HepG2 (cell line): ENCODE measurements around the gene UBASH3A. TPM values are rescaled to one million over a fixed set of nuclear protein-coding genes. Genes with fewer than 3 reads are reported as not detected.

Experiments
- ATAC-seq: fragments of 200-7000 bp; cut with Tn5 transposase; 3 replicates; pipeline ENCODE4 v1.9.1; 2020; ENCODE audit warnings: mild to moderate bottlenecking, moderate library complexity
- BruUV-seq: library from RNA; stranded (reverse); fragments of 400-500 nt; replicated peaks from 2 replicates; lab custom pipeline; 2021; lab: Mats Ljungman, UMichigan
- CTCF ChIA-PET: fragments of 300-600 bp; formaldehyde crosslinking; extraction: SDS; loops from one replicate; lab custom pipeline; 2021; ENCODE audit warnings: low total read pairs, inconsistent platforms, low intra/inter-chr PET ratio; lab: Yijun Ruan, JAX
- POLR2A ChIA-PET: fragments of 350-600 bp; sonication (Branson Sonifier 250); formaldehyde crosslinking; loops from one replicate; lab custom pipeline; 2020; ENCODE audit warnings: antibody characterized with exemption, inconsistent platforms; lab: Yijun Ruan, JAX
- DNase-seq: peaks from one replicate; pipeline ENCODE4 v3.0.0-alpha.2; 2015; ENCODE audit warnings: low spot score
- FAIRE-seq: peaks from 3 replicates; lab custom pipeline; 2011; peaks lifted over from hg19 to GRCh38; lab: Jason Lieb, UNC
- H2AFZ ChIP-seq: one replicate; pipeline ENCODE4 v1.6.1; 2011; ENCODE audit warnings: low read length, inconsistent platforms
- H3K27ac ChIP-seq: fragments of 300-600 bp; 3 replicates; pipeline ENCODE4 v1.8.0; 2011; ENCODE audit warnings: mixed run types, mild to moderate bottlenecking, mixed read lengths, low read length, inconsistent platforms; ENCODE audit not compliant: insufficient read depth; ENCODE audit errors: extremely low read length
- H3K27me3 ChIP-seq, 2 experiments: fragments of 200-600 bp in 1 of 2; 2 replicates in 1 of 2; 3 replicates in 1 of 2; pipeline versions ENCODE4 v1.6.0 to v1.8.0; 2011; ENCODE audit warnings: low read length in 2 of 2, mild to moderate bottlenecking in 2 of 2, moderate library complexity in 2 of 2, inconsistent platforms in 1 of 2; ENCODE audit not compliant: insufficient read depth in 2 of 2, control insufficient read depth in 1 of 2
- H3K36me3 ChIP-seq, 2 experiments: fragments of 200-600 bp in 1 of 2; replicated peaks in 1 of 2; 2 replicates in 1 of 2; 3 replicates in 1 of 2; pipeline versions ENCODE4 v1.5.1 to v1.8.0; 2011; ENCODE audit warnings: low read length in 2 of 2, inconsistent platforms in 1 of 2; ENCODE audit not compliant: insufficient read depth in 2 of 2, control insufficient read depth in 1 of 2
- H3K4me1 ChIP-seq: 2 replicates; pipeline ENCODE4 v1.5.1; 2012; ENCODE audit warnings: low read length, inconsistent platforms; ENCODE audit not compliant: insufficient read depth
- H3K4me2 ChIP-seq: 2 replicates; pipeline ENCODE4 v1.6.0; 2011; ENCODE audit warnings: low read depth, low read length, inconsistent platforms
- H3K4me3 ChIP-seq, 3 experiments: fragments of 200-600 bp in 1 of 3; sonication (generic), shearing (Covaris generic) in 1 of 3; replicated peaks in 1 of 3; 2 replicates each; pipeline ENCODE4 v1.5.1; 2011 to 2016; ENCODE audit warnings: low read length in 3 of 3, inconsistent platforms in 2 of 3, low read depth in 2 of 3, mild to moderate bottlenecking in 2 of 3, control low read depth in 1 of 3, mixed read lengths in 1 of 3; ENCODE audit not compliant: insufficient read depth in 1 of 3
- H3K79me2 ChIP-seq: one replicate; pipeline ENCODE4 v1.6.1; 2011; ENCODE audit warnings: low read length, inconsistent platforms; ENCODE audit not compliant: insufficient read depth
- H3K9ac ChIP-seq: 2 replicates; pipeline ENCODE4 v1.6.0; 2011; ENCODE audit warnings: mild to moderate bottlenecking, low read depth, low read length, inconsistent platforms; ENCODE audit not compliant: insufficient read depth
- H3K9me3 ChIP-seq: 2 replicates; pipeline ENCODE4 v1.5.1; 2012; ENCODE audit warnings: mild to moderate bottlenecking, low read length
- H4K20me1 ChIP-seq: 2 replicates; pipeline ENCODE4 v1.6.0; 2011; ENCODE audit warnings: inconsistent platforms, mild to moderate bottlenecking, low read length, moderate library complexity; ENCODE audit not compliant: insufficient read depth
- CHCHD3 ChIP-seq: sonication (generic); formaldehyde crosslinking; IDR thresholded peaks from 2 replicates; pipeline ENCODE4 v1.8.0; 2022; ENCODE audit warnings: mild to moderate bottlenecking, missing genetic modification reagents, moderate library complexity
- CREB3 ChIP-seq: sonication (generic); formaldehyde crosslinking; IDR thresholded peaks from 2 replicates; pipeline ENCODE4 v1.5.0; 2020; ENCODE audit warnings: missing genetic modification reagents
- GATAD2A ChIP-seq: IDR thresholded peaks from 2 replicates; pipeline ENCODE4 v1.6.1; 2016
- GPBP1L1 ChIP-seq: sonication (generic); formaldehyde crosslinking; IDR thresholded peaks from 2 replicates; pipeline ENCODE4 v1.5.0; 2020; ENCODE audit warnings: mild to moderate bottlenecking, missing genetic modification reagents
- HHEX ChIP-seq: IDR thresholded peaks from 2 replicates; pipeline ENCODE4 v1.6.1; 2016; ENCODE audit warnings: control low read depth
- MAFK ChIP-seq, 2 experiments: IDR thresholded peaks in 1 of 2; conservative IDR thresholded peaks in 1 of 2; 2 replicates each; pipeline ENCODE4 v1.6.1; 2011; ENCODE audit warnings: improper control_type of control experiment in 2 of 2, low read length in 2 of 2
- MLLT10 ChIP-seq: sonication (generic); formaldehyde crosslinking; IDR thresholded peaks from 2 replicates; pipeline ENCODE4 v1.4.0; 2020; ENCODE audit warnings: missing genetic modification reagents
- MXD4 ChIP-seq: IDR thresholded peaks from 2 replicates; pipeline ENCODE4 v1.6.1; 2016; ENCODE audit warnings: mild to moderate bottlenecking, missing biosample characterization, missing genetic modification reagents
- NFE2 ChIP-seq: sonication (generic); formaldehyde crosslinking; IDR thresholded peaks from 2 replicates; pipeline ENCODE4 v1.4.0; 2020; ENCODE audit warnings: missing genetic modification reagents
- RFX5 ChIP-seq: IDR thresholded peaks from 2 replicates; pipeline ENCODE4 v1.6.1; 2011; ENCODE audit warnings: low read depth, low read length, improper control_type of control experiment
- SOX6 ChIP-seq, 2 experiments: fragments of 450-650 bp in 1 of 2; sonication (generic) in 1 of 2; formaldehyde crosslinking in 1 of 2; IDR thresholded peaks; 2 replicates each; pipeline versions ENCODE4 v1.4.0 to v1.6.1; 2017 to 2020; ENCODE audit warnings: antibody characterized with exemption in 1 of 2, mild to moderate bottlenecking in 1 of 2, missing genetic modification reagents in 1 of 2
- SP2 ChIP-seq: sonication (generic); formaldehyde crosslinking; IDR thresholded peaks from 2 replicates; pipeline ENCODE4 v1.5.1; 2020; ENCODE audit warnings: mild to moderate bottlenecking, missing genetic modification reagents
- SP4 ChIP-seq: sonication (generic); formaldehyde crosslinking; IDR thresholded peaks from 2 replicates; pipeline ENCODE4 v1.8.1; 2023; ENCODE audit warnings: mild to moderate bottlenecking, missing genetic modification reagents
- TRIM24 ChIP-seq: sonication (generic); formaldehyde crosslinking; IDR thresholded peaks from 2 replicates; pipeline ENCODE4 v1.8.0; 2022; ENCODE audit warnings: mild to moderate bottlenecking, missing genetic modification reagents
- ZFAT ChIP-seq: sonication (generic); formaldehyde crosslinking; conservative IDR thresholded peaks from 2 replicates; pipeline ENCODE4 v1.8.1; 2023; ENCODE audit warnings: missing genetic modification reagents, inconsistent platforms
- ZFP82 ChIP-seq: sonication (generic); formaldehyde crosslinking; IDR thresholded peaks from 2 replicates; pipeline ENCODE4 v1.5.1; 2020; ENCODE audit warnings: mild to moderate bottlenecking, missing genetic modification reagents, borderline replicate concordance
- ZMAT3 ChIP-seq: sonication (generic); formaldehyde crosslinking; conservative IDR thresholded peaks from 2 replicates; pipeline ENCODE4 v1.7.0; 2021; ENCODE audit warnings: missing genetic modification reagents
- ZNF121 ChIP-seq: sonication (generic); formaldehyde crosslinking; IDR thresholded peaks from 2 replicates; pipeline ENCODE4 v1.5.0; 2020; ENCODE audit warnings: mild to moderate bottlenecking, missing genetic modification reagents
- ZNF34 ChIP-seq: sonication (generic); formaldehyde crosslinking; IDR thresholded peaks from 2 replicates; pipeline ENCODE4 v1.4.0; 2020; ENCODE audit warnings: mild to moderate bottlenecking, missing genetic modification reagents, borderline replicate concordance
- ZSCAN22 ChIP-seq: sonication (generic); formaldehyde crosslinking; IDR thresholded peaks from 2 replicates; pipeline ENCODE4 v1.4.0; 2020; ENCODE audit warnings: mild to moderate bottlenecking, missing genetic modification reagents
- WGBS: methylation state at CpG from one replicate; pipeline ENCODE4 v1.1.6; 2017; ENCODE audit warnings: low lambda C conversion rate; 5-methylcytosine and 5-hydroxymethylcytosine counted together
- in situ Hi-C: cut with HindIII; loops from 2 replicates; pipeline ENCODE4 v1.10.0; 2017; ENCODE audit warnings: low pct_unique_long_range_greater_than_20kb; ENCODE audit not compliant: extremely low pct_ligation_motif_present
- intact Hi-C: fragments of 100-400 bp; cut with micrococcal nuclease; formaldehyde crosslinking; loops from one replicate; pipeline ENCODE4 v1.10.0; 2022; ENCODE audit not compliant: unreplicated experiment
- polyA plus RNA-seq, 8 experiments: library from polyadenylated mRNA; depleted of rRNA in 3 of 8; stranded (reverse) in 7 of 8; unstranded in 1 of 8; fragments of >200 nt; fragmentation: Illumina TruSeq in 4 of 8; extraction: Trizol in 4 of 8; gene quantifications; 2 replicates each; pipeline versions ENCODE4 v1.2.1 to v1.2.3, GENCODE V29; 2011 to 2016; ENCODE audit warnings: low read depth in 4 of 8, missing spikeins in 1 of 8, mixed read lengths in 1 of 8; ENCODE audit not compliant: insufficient read depth in 1 of 8
- total RNA-seq, 5 experiments: library from RNA; depleted of rRNA; stranded (reverse); fragments of >200 nt; fragmentation: Illumina TruSeq; extraction: Trizol; gene quantifications; 2 replicates each; pipeline ENCODE4 v1.2.3, GENCODE V29; 2016; ENCODE audit warnings: low read depth in 1 of 5

UBASH3A gene
- total and polyA plus RNA-seq, 2 of the 13 experiments (the other 11 are each of a cell fraction or from before 2014, with no cell fraction given) = not detected

DNA sequence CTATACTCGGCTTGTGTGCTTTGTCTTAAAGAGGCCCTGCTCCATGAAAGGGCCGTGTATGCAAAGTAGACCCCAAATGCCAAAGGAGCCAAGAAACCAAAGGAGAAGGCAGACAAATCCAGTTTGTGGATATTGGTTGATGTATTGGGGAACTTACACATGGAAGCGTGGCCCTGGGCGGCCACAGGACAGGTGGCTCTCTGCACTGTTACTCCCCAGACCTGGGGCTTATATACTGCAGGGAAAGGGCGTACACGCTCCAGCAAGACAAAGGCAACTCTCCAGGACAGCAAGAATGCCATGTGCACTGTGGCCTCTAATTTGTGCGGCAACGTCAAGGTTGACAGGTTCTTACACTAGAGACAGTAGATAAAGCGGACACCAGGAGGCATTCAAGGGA, 67.5 kb downstream of the UBASH3A start:
- FAIRE-seq (no peak), DNase-seq (no peak)
- in situ Hi-C loops = no loop called here
- no peak overlapping the region for H3K9ac ChIP-seq
- H3K4me1 ChIP-seq = peaks cover 23% of the 10 kb centered on the region
- H2AFZ ChIP-seq = no peak overlapping the region
- no peak overlapping the region for H3K27ac ChIP-seq
- no peaks in the 10 kb centered on the region for H3K27me3 ChIP-seq
- intact Hi-C loops = no loop called here
- H3K4me2 ChIP-seq = no peak overlapping the region
- CTCF ChIA-PET = no interaction called here
- H3K9me3 ChIP-seq = no peaks in the 10 kb centered on the region
- BruUV-seq = no TSS peak
- POLR2A ChIA-PET = no interaction called here
- whole genome bisulfite sequencing = 80% methylated on average over 9 of the region's 9 CpGs
- no peak overlapping the region for H3K4me3 ChIP-seq
- H3K36me3 ChIP-seq = no peaks in the 10 kb centered on the region
- H4K20me1 ChIP-seq = no peaks in the 10 kb centered on the region
- H3K79me2 ChIP-seq = no peaks in the 10 kb centered on the region
- TF ChIP-seq ZNF121 (no peak), GPBP1L1 (CRISPR knock-in tag) (no peak), TRIM24 (CRISPR knock-in tag) (no peak), SP2 (CRISPR knock-in tag) (no peak)
- TF ChIP-seq, all 625 proteins: peak for 0
- ATAC-seq = no peak

DNA sequence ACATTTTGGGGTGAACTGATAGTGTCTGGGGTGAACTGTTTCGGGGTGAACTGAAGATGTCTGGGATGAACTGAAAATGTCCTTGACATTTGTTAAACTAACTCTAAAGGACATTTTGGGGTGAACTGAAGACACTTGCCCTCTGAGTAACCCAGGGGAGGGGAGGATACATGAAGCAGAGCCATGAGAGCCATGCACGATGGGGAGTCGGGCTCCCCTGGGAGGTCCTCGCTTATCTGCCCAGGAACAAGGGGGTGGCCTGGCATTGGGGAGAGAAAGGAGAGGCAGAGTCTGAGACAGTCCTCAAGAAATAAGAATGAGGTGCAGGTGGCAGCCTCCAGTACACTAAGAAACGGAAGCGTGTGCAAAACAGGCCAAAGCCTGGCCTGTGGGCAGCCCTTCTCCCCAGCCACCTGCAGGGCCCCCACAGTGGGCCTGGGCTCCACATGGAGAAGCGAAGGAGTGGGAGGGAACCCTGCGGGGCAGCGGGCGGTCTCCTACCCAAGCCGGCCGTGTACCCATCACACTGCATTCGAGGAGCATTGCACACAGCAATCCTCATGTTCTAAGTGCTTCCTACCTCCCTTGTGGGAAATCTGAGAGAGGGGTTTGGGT, 68.1 kb downstream of the UBASH3A start:
- ChIA-PET POLR2A (no interaction called here), CTCF (no interaction called here)
- no peak for ATAC-seq
- no peak for DNase-seq
- H4K20me1 ChIP-seq = no peaks in the 10 kb centered on the region
- no peaks in the 10 kb centered on the region for H3K36me3 ChIP-seq
- H3K4me1 ChIP-seq = peaks cover 23% of the 10 kb centered on the region
- no peak overlapping the region for H3K27ac ChIP-seq
- no peak overlapping the region for H2AFZ ChIP-seq
- BruUV-seq = no TSS peak
- no peaks in the 10 kb centered on the region for H3K9me3 ChIP-seq
- no peak overlapping the region for H3K4me2 ChIP-seq
- H3K4me3 ChIP-seq = no peak overlapping the region
- intact Hi-C loops = no loop called here
- no peaks in the 10 kb centered on the region for H3K79me2 ChIP-seq
- WGBS = 79% methylated on average over 7 of the region's 13 CpGs
- no peak overlapping the region for H3K9ac ChIP-seq
- H3K27me3 ChIP-seq = no peaks in the 10 kb centered on the region
- no peak for FAIRE-seq
- in situ Hi-C loops = no loop called here
- TF ChIP-seq CHCHD3 (CRISPR knock-in tag) (no peak), SP4 (no peak), GATAD2A (no peak), ZMAT3 (no peak), NFE2 (CRISPR knock-in tag) (no peak), HHEX (CRISPR knock-in tag) (no peak), ZSCAN22 (CRISPR knock-in tag) (no peak), MAFK (conservative IDR thresholded peaks at IDR 0.05 in 1 of 2, IDR thresholded peaks at IDR 0.05 in 1 of 2; ENCODE audit: low read length in 2 of 2) (no peak), ZNF34 (no peak), MXD4 (CRISPR knock-in tag) (no peak), CREB3 (CRISPR knock-in tag) (no peak), ZFP82 (no peak), SOX6 (IDR thresholded peaks at IDR 0.05) (no peak), SOX6 (CRISPR knock-in tag; IDR thresholded peaks at IDR 0.05) (no peak), RFX5 (no peak), MLLT10 (no peak), ZFAT (CRISPR knock-in tag) (no peak)
